ENCODE data around the gene RBM6.
A peak's percentile ranks its signal among the peaks of the same experiment; 100 is the strongest.
"Not testable (repeated sequence)": the region's sequence is repeated elsewhere in the genome, so short reads cannot be mapped to it uniquely, and the experiment has no call there.

Gene RBM6, protein sequence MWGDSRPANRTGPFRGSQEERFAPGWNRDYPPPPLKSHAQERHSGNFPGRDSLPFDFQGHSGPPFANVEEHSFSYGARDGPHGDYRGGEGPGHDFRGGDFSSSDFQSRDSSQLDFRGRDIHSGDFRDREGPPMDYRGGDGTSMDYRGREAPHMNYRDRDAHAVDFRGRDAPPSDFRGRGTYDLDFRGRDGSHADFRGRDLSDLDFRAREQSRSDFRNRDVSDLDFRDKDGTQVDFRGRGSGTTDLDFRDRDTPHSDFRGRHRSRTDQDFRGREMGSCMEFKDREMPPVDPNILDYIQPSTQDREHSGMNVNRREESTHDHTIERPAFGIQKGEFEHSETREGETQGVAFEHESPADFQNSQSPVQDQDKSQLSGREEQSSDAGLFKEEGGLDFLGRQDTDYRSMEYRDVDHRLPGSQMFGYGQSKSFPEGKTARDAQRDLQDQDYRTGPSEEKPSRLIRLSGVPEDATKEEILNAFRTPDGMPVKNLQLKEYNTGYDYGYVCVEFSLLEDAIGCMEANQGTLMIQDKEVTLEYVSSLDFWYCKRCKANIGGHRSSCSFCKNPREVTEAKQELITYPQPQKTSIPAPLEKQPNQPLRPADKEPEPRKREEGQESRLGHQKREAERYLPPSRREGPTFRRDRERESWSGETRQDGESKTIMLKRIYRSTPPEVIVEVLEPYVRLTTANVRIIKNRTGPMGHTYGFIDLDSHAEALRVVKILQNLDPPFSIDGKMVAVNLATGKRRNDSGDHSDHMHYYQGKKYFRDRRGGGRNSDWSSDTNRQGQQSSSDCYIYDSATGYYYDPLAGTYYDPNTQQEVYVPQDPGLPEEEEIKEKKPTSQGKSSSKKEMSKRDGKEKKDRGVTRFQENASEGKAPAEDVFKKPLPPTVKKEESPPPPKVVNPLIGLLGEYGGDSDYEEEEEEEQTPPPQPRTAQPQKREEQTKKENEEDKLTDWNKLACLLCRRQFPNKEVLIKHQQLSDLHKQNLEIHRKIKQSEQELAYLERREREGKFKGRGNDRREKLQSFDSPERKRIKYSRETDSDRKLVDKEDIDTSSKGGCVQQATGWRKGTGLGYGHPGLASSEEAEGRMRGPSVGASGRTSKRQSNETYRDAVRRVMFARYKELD

GRCh38 chr3:49939858-49940666 lies at the start of gene RBM6:
TSS of gene RBM6 (plus strand) at chr3:49940150. CDS start at chr3:49962642, 22,492 bp downstream.
- peak; percentile 93 for DNase-seq

GRCh38 chr3:49895791-49896190 lies 44.2 kb upstream of the RBM6 start:
- DNase-seq, result no peak

- no peak for DNase-seq
These were observed 43.6 kb upstream of the RBM6 start for GRCh38 chr3:49896345-49896744.

- DNase-seq, result no peak
These were observed 41.0 kb upstream of the RBM6 start for GRCh38 chr3:49898991-49899390.

- DNase-seq, result no peak
These were observed 40.1 kb upstream of the RBM6 start for GRCh38 chr3:49899815-49900214.

- no peak for DNase-seq
These were observed 39.3 kb upstream of the RBM6 start for GRCh38 chr3:49900491-49901153.

DNA sequence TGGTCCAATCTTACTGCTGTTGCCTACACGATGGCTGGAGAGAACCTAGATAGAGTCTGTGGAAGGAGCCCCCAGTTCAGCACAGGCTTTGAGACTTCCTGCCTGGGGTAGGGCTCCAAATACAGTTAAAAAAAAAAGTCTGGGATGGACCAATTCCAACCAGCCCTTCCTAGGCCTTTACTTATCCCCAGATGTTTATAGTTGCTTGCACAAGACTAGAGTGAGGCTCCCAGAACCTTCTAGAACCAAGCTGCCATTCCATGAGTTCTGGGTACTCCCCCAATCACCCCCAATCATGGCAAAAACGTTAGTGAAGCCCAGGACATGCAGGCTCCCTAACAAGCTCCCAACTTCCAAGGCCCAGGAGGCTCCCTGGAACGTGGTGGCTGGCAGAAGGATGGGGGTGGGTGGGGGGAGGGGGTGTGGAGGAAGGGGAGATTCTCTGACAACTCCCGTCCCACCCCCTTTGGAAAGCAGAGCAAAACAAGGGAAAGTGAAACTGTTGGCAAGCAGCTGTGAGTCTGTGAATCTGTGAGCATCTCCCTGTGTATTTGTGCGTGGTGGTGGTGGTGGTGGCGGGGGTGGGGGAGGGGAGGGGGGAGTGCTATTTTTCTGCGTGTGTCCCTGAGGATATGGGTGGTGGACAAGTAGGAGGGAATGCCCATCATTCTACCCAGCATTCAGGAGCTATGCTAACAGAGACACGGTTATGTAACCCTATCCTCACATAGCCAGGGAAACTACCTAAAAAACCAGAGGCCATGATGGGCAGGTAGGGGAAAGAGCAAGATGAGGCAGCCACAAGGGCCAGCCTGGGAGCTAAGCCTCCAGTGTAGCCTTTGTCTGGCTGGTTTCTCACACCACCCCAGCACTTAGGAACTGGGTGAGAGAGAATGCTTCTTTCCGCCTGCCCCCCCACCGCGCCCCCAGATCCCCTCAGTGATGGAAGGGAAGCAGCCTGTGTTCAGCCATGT lies 38.3 kb upstream of the RBM6 start:
- DNase-seq, result no peak

DNA sequence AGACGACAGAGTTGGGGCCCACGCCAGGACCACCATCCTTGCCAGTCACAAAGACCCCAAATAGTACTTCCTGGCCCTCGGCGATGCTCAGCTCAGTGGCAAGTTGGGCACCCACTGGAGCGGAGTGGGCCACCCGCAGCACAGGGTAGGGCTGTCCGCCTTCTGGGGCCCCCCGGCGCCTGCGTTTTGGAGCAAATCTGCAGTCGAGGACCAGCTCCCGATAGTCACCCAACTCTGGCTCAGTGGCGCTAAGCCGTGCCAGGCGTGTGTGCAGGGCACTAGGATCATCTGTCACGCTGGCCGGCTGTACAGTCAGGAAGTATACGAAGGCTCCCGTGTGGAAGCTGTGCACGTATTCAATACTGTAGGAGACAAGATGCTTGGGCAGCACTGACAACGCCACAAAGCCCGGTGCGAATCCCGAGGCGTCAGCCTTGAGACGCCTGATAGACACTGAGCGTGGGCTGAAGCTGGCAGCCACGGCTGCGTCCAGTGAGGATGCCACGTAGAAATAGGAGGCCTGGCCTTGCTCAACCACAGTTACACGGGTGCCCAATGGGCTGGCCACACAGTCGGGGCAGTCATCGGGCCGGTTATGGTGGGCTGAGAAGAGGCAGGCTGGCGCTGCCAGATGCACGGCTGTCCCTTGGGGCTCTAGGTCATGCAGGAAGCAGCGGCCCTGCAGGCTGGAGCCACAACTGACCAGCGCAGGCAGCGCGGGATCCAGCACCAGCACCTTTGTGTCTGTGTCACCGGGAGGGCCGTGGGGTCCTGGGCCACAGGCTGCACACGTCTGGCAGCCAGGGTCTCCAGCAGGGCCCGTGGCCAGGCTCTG lies 37.2 kb upstream of the RBM6 start:
- DNase-seq, result no peak

DNA sequence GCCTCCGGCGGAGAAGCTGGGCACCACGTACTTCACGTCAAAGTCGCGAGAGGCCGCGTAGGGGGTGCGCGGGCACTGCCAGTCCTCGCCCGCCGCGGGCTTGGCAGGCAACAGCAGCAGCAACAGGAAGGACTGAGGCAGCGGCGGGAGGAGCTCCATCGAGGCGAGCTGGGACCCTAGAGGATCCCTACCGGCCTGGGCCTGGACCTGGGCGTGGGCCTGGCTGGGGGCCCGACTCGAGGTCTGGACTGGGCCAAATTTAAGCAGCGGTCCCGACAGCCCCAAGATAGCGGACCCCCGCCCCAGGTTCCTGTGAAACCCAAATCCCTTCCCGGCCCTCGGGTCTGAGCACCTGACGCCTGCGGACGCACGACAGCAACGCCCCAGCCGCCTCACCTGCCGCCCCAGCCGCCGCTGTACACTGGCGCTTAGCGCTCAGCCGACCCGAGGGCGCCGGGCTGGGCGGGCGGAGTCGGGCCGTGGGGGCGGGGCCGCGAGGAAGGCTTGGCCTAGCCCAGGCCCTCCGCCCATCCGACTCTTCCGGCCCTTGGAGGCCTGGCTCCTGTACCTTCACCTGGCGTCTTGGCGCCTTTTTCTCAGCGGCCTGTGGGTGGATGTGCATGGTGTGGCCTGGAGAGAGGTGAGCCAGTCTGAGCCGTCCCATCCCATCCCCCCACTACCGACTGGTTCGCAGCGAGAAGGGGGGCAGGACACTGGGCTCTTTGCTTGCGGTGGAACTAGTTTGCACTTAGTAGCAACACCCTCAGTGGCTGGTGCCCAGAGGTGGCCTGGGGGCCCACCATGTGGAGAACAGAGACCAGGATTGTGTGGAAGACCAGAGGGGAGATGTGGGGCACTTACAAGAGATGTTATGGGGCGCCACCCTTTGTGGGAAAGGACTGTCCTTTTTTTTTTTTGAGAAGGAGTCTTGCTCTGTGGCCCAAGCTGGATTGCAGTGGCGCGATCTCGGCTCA lies 36.2 kb upstream of the RBM6 start, which contains the start of gene MST1R:
Gene MST1R (minus strand): TSS at position 423 of the 974 bp plus-strand sequence. CDS start 264 bp downstream, at position 159.
- DNase-seq, result peak; percentile 83

GRCh38 chr3:49904448-49904847 lies 35.5 kb upstream of the RBM6 start:
- not testable (repeated sequence) for DNase-seq

- peak; percentile 39 for DNase-seq
These were observed 33.7 kb upstream of the RBM6 start for GRCh38 chr3:49906073-49906743.

DNA sequence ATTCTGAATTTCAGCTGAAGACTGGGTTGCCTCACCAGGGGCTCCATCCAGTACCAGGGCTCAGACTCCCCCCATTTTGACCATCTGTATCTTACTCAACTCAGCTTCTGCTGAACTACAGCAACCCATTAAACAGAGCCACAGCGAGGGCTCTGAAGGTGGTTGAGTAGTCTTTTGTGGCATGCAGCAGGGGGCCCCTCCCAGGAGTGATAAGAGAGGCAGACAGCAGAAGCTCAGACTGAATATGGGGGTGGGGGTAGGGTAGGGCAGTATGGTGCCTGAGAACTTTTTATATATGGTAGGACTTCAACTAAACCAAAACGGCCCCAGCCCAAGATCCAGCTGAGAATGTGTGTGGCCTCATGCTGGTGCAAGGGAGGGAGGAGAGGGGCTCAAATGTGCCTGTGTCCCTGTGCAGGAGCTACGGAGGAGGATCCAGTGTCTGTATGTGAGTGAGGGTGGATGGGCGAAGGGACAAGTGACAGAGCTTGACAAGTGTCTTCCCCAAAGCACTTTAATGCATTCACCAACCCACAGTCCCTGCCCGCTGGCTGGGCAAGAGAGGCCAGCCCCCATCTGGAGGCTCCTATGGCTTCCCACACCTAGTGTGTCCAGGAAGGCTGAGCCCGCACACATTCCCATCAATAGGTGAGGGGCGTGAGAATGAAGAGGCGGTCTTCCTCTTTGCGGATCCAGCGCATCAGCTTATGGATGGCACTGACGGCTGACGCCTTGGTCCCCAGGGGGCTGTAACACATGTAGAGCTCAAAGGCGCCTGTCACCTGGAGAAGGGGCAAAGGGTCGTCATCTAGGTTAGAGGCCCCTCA lies 31.4 kb upstream of the RBM6 start:
- DNase-seq, result no peak

DNA sequence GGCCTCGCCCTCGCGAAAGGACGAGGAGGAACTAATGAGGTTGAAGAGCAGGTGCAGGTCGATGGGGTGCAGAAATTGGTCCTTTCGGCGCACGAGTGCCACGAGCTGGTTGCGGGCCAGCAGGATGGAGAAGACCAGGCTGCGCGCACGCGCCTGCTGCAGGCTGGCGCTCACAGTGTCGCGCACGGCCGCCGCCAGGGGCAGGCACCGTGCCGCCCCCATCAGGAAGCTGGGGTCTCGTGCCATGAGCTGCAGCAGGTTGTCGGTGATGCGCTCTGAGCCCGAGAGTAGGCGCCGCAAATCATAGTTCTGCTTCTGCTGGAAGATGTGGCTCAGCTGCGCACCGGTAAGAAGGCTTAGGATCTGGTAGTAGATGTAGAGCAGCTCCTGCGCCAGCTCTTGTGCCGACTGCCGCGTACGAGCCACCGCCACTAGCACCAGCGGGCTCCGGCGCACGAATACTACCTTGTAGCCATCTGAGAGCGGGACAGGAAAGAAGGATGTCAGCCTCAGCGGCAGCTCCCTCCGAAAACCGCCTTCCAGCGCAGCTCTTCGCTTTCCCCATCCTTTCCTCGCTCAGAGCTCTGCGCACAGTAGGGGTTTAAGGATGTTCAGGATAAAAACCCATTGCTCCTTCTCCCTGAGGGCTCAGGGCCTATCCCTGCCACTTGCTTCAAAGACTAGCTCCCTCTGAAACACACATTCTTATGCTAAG lies 29.4 kb upstream of the RBM6 start:
- no peak for DNase-seq

- no peak for DNase-seq
These were observed 28.9 kb upstream of the RBM6 start for GRCh38 chr3:49911124-49911420.

DNA sequence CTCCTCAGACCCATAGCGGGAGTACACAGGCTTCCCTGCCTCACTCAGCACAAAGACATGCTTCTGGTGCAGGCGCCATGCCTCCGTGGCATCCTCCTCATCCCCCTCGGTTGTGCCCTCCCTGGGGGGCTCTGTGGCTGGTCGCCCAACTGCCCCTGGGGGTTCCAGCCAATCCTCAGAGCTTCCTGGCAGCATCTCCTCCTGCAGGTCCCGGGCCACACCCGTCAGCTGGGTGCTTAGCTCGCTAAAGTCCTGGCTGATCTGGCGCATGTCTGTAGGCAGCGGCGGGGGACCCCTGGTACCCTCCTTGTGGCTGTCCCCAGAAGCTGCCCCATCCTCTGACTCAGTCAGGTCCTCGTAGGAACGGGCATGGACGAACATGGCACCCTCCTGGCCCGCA lies 28.3 kb upstream of the RBM6 start:
- DNase-seq, result no peak

- no peak for DNase-seq
These were observed 27.1 kb upstream of the RBM6 start for GRCh38 chr3:49912881-49913281.

Measured in activated gamma-delta T cell treated with Interleukin-2 at 50 U/mL for 16 hours (primary cell).